Measurements from ENCODE around the gene SPATS2. TPM values are rescaled to one million over a fixed set of nuclear protein-coding genes. Genes with fewer than 3 reads are reported as not detected.

SPATS2 gene
- total and polyA plus RNA-seq, 7 experiments from 2014 or later: 3.0 to 9.8 (median 7.8) TPM

DNA sequence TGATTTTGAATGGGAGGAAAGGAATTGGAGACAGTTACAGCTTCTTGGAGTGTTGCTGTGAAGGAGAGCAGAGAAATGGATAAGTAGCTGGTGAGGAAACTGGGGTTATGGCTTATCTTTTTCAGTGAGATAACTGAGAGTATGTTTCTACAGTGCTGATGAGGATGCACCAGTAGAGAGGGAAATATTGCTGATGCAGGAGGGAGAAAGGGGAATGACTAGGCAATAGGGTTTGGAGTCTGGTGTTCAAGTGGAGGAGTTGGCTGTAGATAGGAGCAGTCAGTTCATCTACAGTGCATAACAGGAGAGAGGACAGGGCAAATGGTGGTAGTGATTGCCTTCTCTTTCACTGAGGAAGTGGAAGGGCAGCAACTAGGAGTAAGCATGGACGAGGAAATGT is 33.0 kb downstream of the SPATS2 start:
- no peaks in the 10 kb centered on the region for H3K27me3 ChIP-seq (ENCODE audit: control insufficient read depth in 2 of 2, insufficient read depth in 2 of 2, low read length in 2 of 2)
- POLR2A ChIA-PET: no interaction called here
- Mint-ChIP-seq H3K4me1 (peaks cover 10 to 21% (median 18%) of the 10 kb centered on the region in 7 donors), H3K36me3 (peaks cover 0 to 7% (median 0%) of the 10 kb centered on the region in 5 donors), H3K27me3 (no peaks in the 10 kb centered on the region), H3K9me3 (no peaks in the 10 kb centered on the region), H3K27ac (peak overlapping the region in 1 of 9 donors; percentile 5), H3K4me3 (no peak overlapping the region)
- DNase-seq (no peak), ATAC-seq (no peak)
- intact Hi-C loops (cut with micrococcal nuclease): no loop called here
- CTCF ChIA-PET: interaction anchor here (0.6 to 1.0 kb wide), 2 partner anchors 13 to 49 kb away, joined by 3 to 4 read pairs; no protein-coding TSS in a partner anchor
- H3K4me3 ChIP-seq (ENCODE audit: low read length): no peak overlapping the region
- no peaks in the 10 kb centered on the region for H3K9me3 ChIP-seq (ENCODE audit: control insufficient read depth in 2 of 3, low read length in 3 of 3)
- no peaks in the 10 kb centered on the region for H3K36me3 ChIP-seq (ENCODE audit: control insufficient read depth in 2 of 3, insufficient read depth in 3 of 3, low read length in 3 of 3)
- no peak overlapping the region for H3K27ac ChIP-seq (ENCODE audit: low read depth, low read length)
- H3K4me1 ChIP-seq (ENCODE audit: control insufficient read depth in 2 of 2, insufficient read depth in 2 of 2, low read length in 2 of 2): peaks cover 0 to 4% of the 10 kb centered on the region in 2 donors

DNA sequence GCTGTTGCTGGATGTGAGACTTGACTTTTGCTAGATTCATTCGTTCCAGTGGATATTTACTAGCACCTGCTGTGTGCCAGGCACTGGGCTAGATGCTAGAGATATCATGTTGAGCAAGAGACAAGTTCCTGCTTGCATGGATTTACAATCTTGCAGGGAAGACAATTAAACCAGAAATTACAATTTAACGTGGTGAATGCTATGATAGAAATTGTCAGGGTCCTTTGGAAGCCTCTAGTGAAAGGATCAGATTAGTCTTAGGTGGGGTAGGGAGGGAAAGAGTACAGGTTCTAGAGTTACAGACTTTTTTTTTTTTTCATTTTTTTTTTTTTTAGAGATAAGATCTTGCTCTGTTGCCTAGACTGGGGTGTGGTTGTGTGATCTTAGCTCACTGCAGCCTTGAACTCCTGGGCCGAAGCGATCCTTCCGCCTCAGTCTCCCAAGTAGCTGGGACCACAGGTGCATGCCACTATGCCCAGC is 36.7 kb downstream of the SPATS2 start:
- ATAC-seq (peak; percentile 45), DNase-seq (peak in 3 of 9 donors; percentile 14 to 16 (median 15))
- ChIA-PET POLR2A (interaction anchor here (1.4 kb wide), 1 partner anchor 37 kb away, joined by 4 read pairs; the partner anchor contains the start of gene SPATS2), CTCF (interaction anchor here (0.6 to 0.7 kb wide), 3 partner anchors 110 to 972 kb away, joined by 3 to 5 read pairs (median 5); no protein-coding TSS in a partner anchor)
- Histone ChIP-seq H3K4me1 (ENCODE audit: control insufficient read depth in 2 of 2, insufficient read depth in 2 of 2, low read length in 2 of 2) (peaks cover 0 to 4% of the 10 kb centered on the region in 2 donors), H3K27ac (ENCODE audit: low read depth, low read length) (no peak overlapping the region), H3K4me3 (ENCODE audit: low read length) (no peak overlapping the region), H3K9me3 (ENCODE audit: control insufficient read depth in 2 of 3, low read length in 3 of 3) (no peaks in the 10 kb centered on the region), H3K36me3 (ENCODE audit: control insufficient read depth in 2 of 3, insufficient read depth in 3 of 3, low read length in 3 of 3) (no peaks in the 10 kb centered on the region), H3K27me3 (ENCODE audit: control insufficient read depth in 2 of 2, insufficient read depth in 2 of 2, low read length in 2 of 2) (no peaks in the 10 kb centered on the region)
- Mint-ChIP-seq H3K4me3 (peak overlapping the region in 1 of 10 donors; percentile 10), H3K27me3 (no peaks in the 10 kb centered on the region), H3K4me1 (peaks cover 10 to 21% (median 18%) of the 10 kb centered on the region in 7 donors), H3K36me3 (peaks cover 0 to 9% (median 2%) of the 10 kb centered on the region in 5 donors), H3K9me3 (peaks cover 0 to 2% (median 0%) of the 10 kb centered on the region in 11 donors), H3K27ac (peak overlapping the region in 2 of 9 donors; percentile 57 to 61)
- intact Hi-C loops (cut with micrococcal nuclease): no loop called here

DNA sequence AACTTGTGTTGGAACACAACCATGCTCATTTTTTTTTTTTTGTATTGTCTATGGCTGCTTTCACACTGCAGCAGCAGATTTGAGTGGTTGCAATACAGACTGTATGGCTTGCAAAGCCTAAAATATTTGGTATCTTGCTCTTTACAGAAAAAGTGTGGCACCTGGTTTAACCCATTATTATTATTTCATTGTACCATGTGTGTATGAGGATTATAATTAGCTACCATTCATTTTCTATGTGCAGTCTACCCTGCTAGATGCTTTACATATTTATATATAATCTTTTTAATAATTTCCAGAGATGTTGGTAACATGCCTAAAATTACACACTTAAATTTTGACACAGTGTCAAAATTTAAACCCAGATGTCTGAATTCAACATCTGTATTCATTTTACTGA is 37.7 kb downstream of the SPATS2 start:
- Mint-ChIP-seq H3K4me3 (no peak overlapping the region), H3K27me3 (no peaks in the 10 kb centered on the region), H3K4me1 (peaks cover 11 to 25% (median 18%) of the 10 kb centered on the region in 7 donors), H3K27ac (no peak overlapping the region), H3K36me3 (peaks cover 0 to 10% (median 7%) of the 10 kb centered on the region in 5 donors), H3K9me3 (peaks cover 0 to 2% (median 0%) of the 10 kb centered on the region in 11 donors)
- H3K9me3 ChIP-seq (ENCODE audit: control insufficient read depth in 2 of 3, low read length in 3 of 3): no peaks in the 10 kb centered on the region
- no peaks in the 10 kb centered on the region for H3K27me3 ChIP-seq (ENCODE audit: control insufficient read depth in 2 of 2, insufficient read depth in 2 of 2, low read length in 2 of 2)
- DNase-seq: no peak
- intact Hi-C loops (cut with micrococcal nuclease): no loop called here
- H3K27ac ChIP-seq (ENCODE audit: low read depth, low read length): no peak overlapping the region
- no peaks in the 10 kb centered on the region for H3K36me3 ChIP-seq (ENCODE audit: control insufficient read depth in 2 of 3, insufficient read depth in 3 of 3, low read length in 3 of 3)
- peaks cover 0 to 4% of the 10 kb centered on the region in 2 donors for H3K4me1 ChIP-seq (ENCODE audit: control insufficient read depth in 2 of 2, insufficient read depth in 2 of 2, low read length in 2 of 2)
- H3K4me3 ChIP-seq (ENCODE audit: low read length): no peak overlapping the region
- ChIA-PET POLR2A (interaction anchor here (0.6 kb wide), 1 partner anchor 306 kb away, joined by 3 read pairs; no protein-coding TSS in a partner anchor), CTCF (interaction anchor here (0.6 to 0.7 kb wide), 2 partner anchors 162 to 652 kb away, joined by 3 read pairs; no protein-coding TSS in a partner anchor)
- no peak for ATAC-seq

DNA sequence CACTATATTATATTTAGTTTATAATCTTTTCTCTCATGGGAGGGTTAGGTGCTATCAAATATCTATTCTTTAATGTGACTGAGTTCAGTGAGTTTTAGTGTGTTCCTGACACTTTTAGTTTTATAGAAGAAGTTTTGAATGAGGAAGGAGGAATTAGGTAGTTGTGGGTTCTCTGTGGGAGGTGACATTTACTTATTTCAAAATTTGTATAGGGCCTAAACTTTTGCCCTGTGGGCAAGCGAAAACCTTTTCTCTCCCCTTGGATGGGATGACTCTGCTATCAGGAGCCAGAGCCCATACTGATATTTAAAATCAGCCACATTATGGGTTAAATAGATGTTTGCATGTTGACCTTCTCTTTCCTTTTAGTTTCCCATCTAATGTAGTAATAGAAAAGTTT is 43.6 kb downstream of the SPATS2 start:
- Mint-ChIP-seq H3K36me3 (peaks cover 0 to 11% (median 8%) of the 10 kb centered on the region in 5 donors), H3K27ac (no peak overlapping the region), H3K27me3 (no peaks in the 10 kb centered on the region), H3K9me3 (peaks cover 0 to 2% (median 0%) of the 10 kb centered on the region in 11 donors), H3K4me1 (peaks cover 0 to 8% (median 4%) of the 10 kb centered on the region in 7 donors), H3K4me3 (no peak overlapping the region)
- ChIA-PET CTCF (interaction anchor here (0.7 kb wide), 1 partner anchor 19 kb away, joined by 4 read pairs; no protein-coding TSS in a partner anchor), POLR2A (interaction anchor here (0.6 kb wide), 1 partner anchor 759 kb away, joined by 3 read pairs; no protein-coding TSS in a partner anchor)
- Histone ChIP-seq H3K36me3 (ENCODE audit: control insufficient read depth in 2 of 3, insufficient read depth in 3 of 3, low read length in 3 of 3) (no peaks in the 10 kb centered on the region), H3K27ac (ENCODE audit: low read depth, low read length) (no peak overlapping the region), H3K27me3 (ENCODE audit: control insufficient read depth in 2 of 2, insufficient read depth in 2 of 2, low read length in 2 of 2) (no peaks in the 10 kb centered on the region), H3K4me3 (ENCODE audit: low read length) (no peak overlapping the region), H3K9me3 (ENCODE audit: control insufficient read depth in 2 of 3, low read length in 3 of 3) (no peaks in the 10 kb centered on the region), H3K4me1 (ENCODE audit: control insufficient read depth in 2 of 2, insufficient read depth in 2 of 2, low read length in 2 of 2) (no peaks in the 10 kb centered on the region)
- intact Hi-C loops (cut with micrococcal nuclease): no loop called here
- no peak for DNase-seq
- ATAC-seq: no peak

DNA sequence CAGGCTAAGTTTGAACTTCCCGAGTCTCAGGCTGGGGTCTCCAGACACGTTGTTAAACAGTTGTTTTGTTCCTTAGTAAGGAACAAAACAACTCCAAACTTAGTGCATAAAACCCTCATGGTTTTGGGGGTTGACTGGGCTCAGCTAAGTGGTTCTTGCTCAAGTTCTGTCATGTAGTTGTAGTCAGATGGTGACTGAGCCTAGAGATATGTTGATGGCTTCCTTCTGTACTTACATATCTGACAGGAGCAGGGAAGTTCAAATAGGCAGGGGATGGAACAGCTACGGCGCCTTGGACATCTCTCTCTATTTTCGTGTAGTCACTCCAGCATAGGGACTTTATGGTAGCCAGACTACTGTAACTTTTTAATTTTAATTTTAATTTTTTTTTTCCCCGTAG is 45.7 kb downstream of the SPATS2 start:
- Mint-ChIP-seq H3K27ac (no peak overlapping the region), H3K36me3 (peaks cover 0 to 14% (median 6%) of the 10 kb centered on the region in 5 donors), H3K27me3 (no peaks in the 10 kb centered on the region), H3K9me3 (no peaks in the 10 kb centered on the region), H3K4me1 (peaks cover 0 to 8% (median 4%) of the 10 kb centered on the region in 7 donors), H3K4me3 (no peak overlapping the region)
- ATAC-seq (no peak), DNase-seq (no peak)
- Histone ChIP-seq H3K4me1 (ENCODE audit: control insufficient read depth in 2 of 2, insufficient read depth in 2 of 2, low read length in 2 of 2) (no peaks in the 10 kb centered on the region), H3K36me3 (ENCODE audit: control insufficient read depth in 2 of 3, insufficient read depth in 3 of 3, low read length in 3 of 3) (no peaks in the 10 kb centered on the region), H3K4me3 (ENCODE audit: low read length) (no peak overlapping the region), H3K27ac (ENCODE audit: low read depth, low read length) (no peak overlapping the region), H3K27me3 (ENCODE audit: control insufficient read depth in 2 of 2, insufficient read depth in 2 of 2, low read length in 2 of 2) (no peaks in the 10 kb centered on the region), H3K9me3 (ENCODE audit: control insufficient read depth in 2 of 3, low read length in 3 of 3) (no peaks in the 10 kb centered on the region)
- POLR2A ChIA-PET: interaction anchor here (0.6 kb wide), 1 partner anchor 1148 kb away, joined by 5 read pairs; no protein-coding TSS in a partner anchor
- CTCF ChIA-PET: interaction anchor here (0.6 kb wide), 2 partner anchors 12 to 14 kb away, joined by 3 to 4 read pairs; no protein-coding TSS in a partner anchor
- intact Hi-C loops (cut with micrococcal nuclease): no loop called here

DNA sequence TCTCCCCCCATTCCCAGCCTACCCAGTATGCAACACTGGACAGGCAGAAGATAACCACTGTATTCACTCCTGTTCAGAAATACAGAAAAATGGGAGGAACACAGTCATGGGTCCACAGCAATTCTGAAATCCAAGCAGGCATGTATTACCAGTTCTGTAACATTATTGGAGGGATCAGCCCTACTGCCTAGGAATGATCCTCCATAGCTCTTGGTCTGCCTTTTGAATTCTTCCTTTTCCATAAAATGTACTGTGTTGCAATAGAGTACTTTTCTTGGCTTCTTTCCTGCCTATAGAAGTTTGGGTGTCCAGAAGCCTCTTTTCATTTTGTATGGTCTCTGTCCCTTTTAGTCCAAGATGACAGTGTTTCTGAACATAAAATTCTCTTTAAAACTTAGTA is 46.5 kb downstream of the SPATS2 start:
- Mint-ChIP-seq H3K4me1 (peaks cover 0 to 8% (median 4%) of the 10 kb centered on the region in 7 donors), H3K9me3 (no peaks in the 10 kb centered on the region), H3K27ac (peak overlapping the region in 1 of 9 donors; percentile 58), H3K27me3 (no peaks in the 10 kb centered on the region), H3K4me3 (no peak overlapping the region), H3K36me3 (peaks cover 0 to 14% (median 3%) of the 10 kb centered on the region in 5 donors)
- ATAC-seq (no peak), DNase-seq (no peak)
- no peak overlapping the region for H3K27ac ChIP-seq (ENCODE audit: low read depth, low read length)
- CTCF ChIA-PET: no interaction called here
- H3K36me3 ChIP-seq (ENCODE audit: control insufficient read depth in 2 of 3, insufficient read depth in 3 of 3, low read length in 3 of 3): no peaks in the 10 kb centered on the region
- POLR2A ChIA-PET: no interaction called here
- no peaks in the 10 kb centered on the region for H3K9me3 ChIP-seq (ENCODE audit: control insufficient read depth in 2 of 3, low read length in 3 of 3)
- no peaks in the 10 kb centered on the region for H3K27me3 ChIP-seq (ENCODE audit: control insufficient read depth in 2 of 2, insufficient read depth in 2 of 2, low read length in 2 of 2)
- intact Hi-C loops (cut with micrococcal nuclease): no loop called here
- no peak overlapping the region for H3K4me3 ChIP-seq (ENCODE audit: low read length)
- no peaks in the 10 kb centered on the region for H3K4me1 ChIP-seq (ENCODE audit: control insufficient read depth in 2 of 2, insufficient read depth in 2 of 2, low read length in 2 of 2)
